ENCODE results near the gene BLOC1S4. TPM values are rescaled to one million over a fixed set of nuclear protein-coding genes. Genes with fewer than 3 reads are reported as not detected.

The BLOC1S4 gene
- total and polyA plus RNA-seq, 7 donors: 9.1 to 19.7 (median 13.2) TPM

- no peak overlapping the region for H3K4me3 ChIP-seq
- no peaks in the 10 kb centered on the region for H3K9me3 ChIP-seq
- no peak overlapping the region for H3K27ac ChIP-seq
- DNase-seq: peak; percentile 26
- intact Hi-C loops (cut with DNase I): no loop called here
- 95 to 98% methylated on average over 6 of the region's 6 CpGs for WGBS, 2 donors
- H3K4me1 ChIP-seq: no peaks in the 10 kb centered on the region
- TF ChIP-seq CTCF (IDR thresholded peaks at IDR 0.05): no peak
- no peak for TF ChIP-seq POLR2AphosphoS5 (IDR thresholded peaks at IDR 0.05)
- TF ChIP-seq POLR2A (IDR thresholded peaks at IDR 0.05): no peak
- no peak for TF ChIP-seq EP300 (IDR thresholded peaks at IDR 0.05)
- no peaks in the 10 kb centered on the region for H3K27me3 ChIP-seq
- peaks cover 0 to 11% (median 0%) of the 10 kb centered on the region in 4 donors for H3K36me3 ChIP-seq
Observed at GRCh38 chr4:6697131-6697530, 18.8 kb upstream of the BLOC1S4 start.

GRCh38 chr4:6699388-6699787, 16.6 kb upstream of the BLOC1S4 start:
- no peaks in the 10 kb centered on the region for H3K9me3 ChIP-seq
- no peak for TF ChIP-seq CTCF (IDR thresholded peaks at IDR 0.05)
- no peak for TF ChIP-seq EP300 (IDR thresholded peaks at IDR 0.05)
- no peak for TF ChIP-seq POLR2AphosphoS5 (IDR thresholded peaks at IDR 0.05)
- TF ChIP-seq POLR2A (IDR thresholded peaks at IDR 0.05): no peak
- H3K36me3 ChIP-seq: peaks cover 0 to 11% (median 0%) of the 10 kb centered on the region in 4 donors
- H3K27ac ChIP-seq: no peak overlapping the region
- DNase-seq: no peak
- intact Hi-C loops (cut with DNase I): no loop called here
- no peaks in the 10 kb centered on the region for H3K27me3 ChIP-seq
- H3K4me1 ChIP-seq: peaks cover 0 to 14% (median 13%) of the 10 kb centered on the region in 4 donors
- WGBS, 2 donors: 75 to 79% methylated on average over 5 of the region's 5 CpGs
- no peak overlapping the region for H3K4me3 ChIP-seq

GRCh38 chr4:6699903-6700302, 16.1 kb upstream of the BLOC1S4 start:
- H3K9me3 ChIP-seq: no peaks in the 10 kb centered on the region
- H3K27me3 ChIP-seq: no peaks in the 10 kb centered on the region
- no peak overlapping the region for H3K27ac ChIP-seq
- H3K36me3 ChIP-seq: peaks cover 0 to 11% (median 0%) of the 10 kb centered on the region in 4 donors
- peaks cover 0 to 17% (median 16%) of the 10 kb centered on the region in 4 donors for H3K4me1 ChIP-seq
- H3K4me3 ChIP-seq: no peak overlapping the region
- WGBS, 2 donors: 98 to 100% methylated on average over 1 of the region's 1 CpG
- TF ChIP-seq EP300 (IDR thresholded peaks at IDR 0.05): no peak
- no peak for DNase-seq
- intact Hi-C loops (cut with DNase I): no loop called here

- 88% methylated on average over 13 of the region's 13 CpGs for WGBS, 2 donors
- H3K27me3 ChIP-seq: no peaks in the 10 kb centered on the region
- no peaks in the 10 kb centered on the region for H3K9me3 ChIP-seq
- DNase-seq: no peak
- no peak overlapping the region for H3K4me3 ChIP-seq
- peaks cover 0 to 11% (median 0%) of the 10 kb centered on the region in 4 donors for H3K36me3 ChIP-seq
- intact Hi-C loops (cut with DNase I): no loop called here
- H3K4me1 ChIP-seq: peaks cover 0 to 32% (median 27%) of the 10 kb centered on the region in 4 donors
- TF ChIP-seq CTCF (IDR thresholded peaks at IDR 0.05) (no peak), POLR2AphosphoS5 (IDR thresholded peaks at IDR 0.05) (no peak), POLR2A (IDR thresholded peaks at IDR 0.05) (no peak)
- no peak overlapping the region for H3K27ac ChIP-seq
Observed at GRCh38 chr4:6701371-6701770, 14.6 kb upstream of the BLOC1S4 start.

GRCh38 chr4:6702761-6703160, 13.2 kb upstream of the BLOC1S4 start:
- Histone ChIP-seq H3K36me3 (peaks cover 0 to 15% (median 0%) of the 10 kb centered on the region in 4 donors), H3K9me3 (no peaks in the 10 kb centered on the region), H3K4me3 (no peak overlapping the region), H3K27me3 (no peaks in the 10 kb centered on the region), H3K27ac (no peak overlapping the region), H3K4me1 (peaks cover 0 to 46% (median 41%) of the 10 kb centered on the region in 4 donors)
- TF ChIP-seq CTCF (IDR thresholded peaks at IDR 0.05) (no peak), POLR2A (IDR thresholded peaks at IDR 0.05) (no peak), EP300 (IDR thresholded peaks at IDR 0.05) (no peak), POLR2AphosphoS5 (IDR thresholded peaks at IDR 0.05) (no peak)
- no peak for DNase-seq
- intact Hi-C loops (cut with DNase I): no loop called here
- WGBS, 2 donors: 1 to 2% methylated on average over 1 of the region's 1 CpG
